ENCODE measurements around the gene SAMD11. TPM values are rescaled to one million over a fixed set of nuclear protein-coding genes. Genes with fewer than 3 reads are reported as not detected.

Gene SAMD11
- total and polyA plus RNA-seq, 2 of the 8 experiments (the other 6 are each of a cell fraction or from before 2014, with no cell fraction given) = 0.18 to 0.30 TPM

DNA sequence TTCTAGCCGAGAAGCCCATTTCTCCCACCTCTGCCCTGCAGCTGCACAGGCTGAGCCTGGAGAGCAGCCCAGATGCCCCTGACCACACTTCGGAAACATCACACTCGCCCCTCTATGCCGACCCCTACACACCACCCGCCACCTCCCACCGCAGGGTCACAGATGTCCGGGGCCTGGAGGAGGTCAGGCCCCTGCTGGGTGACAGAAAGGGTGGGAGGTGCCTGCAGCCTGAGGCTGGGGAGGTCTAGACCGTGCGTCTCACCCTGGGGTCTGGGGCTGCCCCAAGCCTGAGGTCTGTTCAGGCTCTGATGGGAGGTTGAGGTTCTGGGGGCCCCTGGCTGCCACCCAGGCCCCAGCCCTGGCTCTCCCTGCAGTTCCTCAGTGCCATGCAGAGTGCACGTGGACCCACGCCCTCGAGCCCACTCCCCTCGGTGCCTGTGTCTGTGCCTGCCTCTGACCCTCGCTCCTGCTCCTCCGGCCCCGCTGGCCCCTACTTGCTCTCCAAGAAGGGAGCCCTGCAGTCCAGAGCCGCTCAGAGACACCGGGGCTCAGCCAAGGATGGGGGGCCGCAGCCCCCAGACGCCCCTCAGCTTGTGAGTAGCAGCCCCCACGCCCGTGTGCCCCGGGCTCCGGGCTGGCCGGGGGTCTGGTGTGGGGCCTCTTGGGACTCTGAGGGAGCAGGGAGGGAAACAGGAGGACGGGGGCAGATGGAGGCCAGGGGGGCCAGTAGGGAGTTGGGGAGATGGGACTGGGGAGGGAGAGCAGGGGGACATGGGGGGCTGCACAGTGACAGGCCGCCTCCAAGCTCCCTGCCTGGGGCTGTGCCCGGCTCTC, 50.0 kb downstream of the SAMD11 start (continued):
- TF ChIP-seq RXRA (IDR thresholded peaks at IDR 0.05; ENCODE audit: insufficient read depth, low read depth, low read length) = no peak
- TF ChIP-seq GABPA (IDR thresholded peaks at IDR 0.05; ENCODE audit: borderline replicate concordance, insufficient read depth, low read length) = no peak
- no peak for TF ChIP-seq ZNF274 (IDR thresholded peaks at IDR 0.05; ENCODE audit: borderline replicate concordance, extremely low read depth, low read length)
- TF ChIP-seq POLR2A (IDR thresholded peaks at IDR 0.05; ENCODE audit: control extremely low read depth in 1 of 2, low read depth in 2 of 2, low read length in 2 of 2) = no peak
- no peak for TF ChIP-seq RFX5 (IDR thresholded peaks at IDR 0.05; ENCODE audit: borderline replicate concordance, low read depth, low read length)
- TF ChIP-seq HDAC2 (IDR thresholded peaks at IDR 0.05; ENCODE audit: borderline replicate concordance in 1 of 2, low read depth in 2 of 2, low read length in 2 of 2) = no peak
- TF ChIP-seq KDM1A (IDR thresholded peaks at IDR 0.05; ENCODE audit: borderline replicate concordance, low read length) = no peak
